Omental fat pad (tissue), 4 donors: Measurements from ENCODE around the gene SLC16A3. TPM values are rescaled to one million over a fixed set of nuclear protein-coding genes. Genes with fewer than 3 reads are reported as not detected.

Experiments
- ATAC-seq: fragments of 150-250 bp; one replicate; pipeline ENCODE4 v1.9.1; 2016; ENCODE audit warnings: mild to moderate bottlenecking, moderate library complexity; ENCODE audit not compliant: low FRiP score
- DNase-seq: peaks from one replicate; pipeline ENCODE4 v3.0.0-alpha.2; 2019; ENCODE audit warnings: low spot score
- CTCF ChIP-seq, 3 donors: fragments of 450-650 bp; IDR thresholded peaks; one replicate each; pipeline ENCODE4 v1.5.1; 2016 to 2017; ENCODE audit warnings: antibody characterized with exemption in 3 of 3, mild to moderate bottlenecking in 3 of 3, moderate library complexity in 2 of 3
- total RNA-seq, 4 donors: library from RNA; depleted of rRNA; stranded (reverse); fragments of >200 nt; gene quantifications; one replicate each; pipeline ENCODE4 v1.1.0, GENCODE V29; 2016

Gene SLC16A3
- total RNA-seq, 4 donors from 2014 or later = 25.1 to 68.0 (median 27.5) TPM

DNA sequence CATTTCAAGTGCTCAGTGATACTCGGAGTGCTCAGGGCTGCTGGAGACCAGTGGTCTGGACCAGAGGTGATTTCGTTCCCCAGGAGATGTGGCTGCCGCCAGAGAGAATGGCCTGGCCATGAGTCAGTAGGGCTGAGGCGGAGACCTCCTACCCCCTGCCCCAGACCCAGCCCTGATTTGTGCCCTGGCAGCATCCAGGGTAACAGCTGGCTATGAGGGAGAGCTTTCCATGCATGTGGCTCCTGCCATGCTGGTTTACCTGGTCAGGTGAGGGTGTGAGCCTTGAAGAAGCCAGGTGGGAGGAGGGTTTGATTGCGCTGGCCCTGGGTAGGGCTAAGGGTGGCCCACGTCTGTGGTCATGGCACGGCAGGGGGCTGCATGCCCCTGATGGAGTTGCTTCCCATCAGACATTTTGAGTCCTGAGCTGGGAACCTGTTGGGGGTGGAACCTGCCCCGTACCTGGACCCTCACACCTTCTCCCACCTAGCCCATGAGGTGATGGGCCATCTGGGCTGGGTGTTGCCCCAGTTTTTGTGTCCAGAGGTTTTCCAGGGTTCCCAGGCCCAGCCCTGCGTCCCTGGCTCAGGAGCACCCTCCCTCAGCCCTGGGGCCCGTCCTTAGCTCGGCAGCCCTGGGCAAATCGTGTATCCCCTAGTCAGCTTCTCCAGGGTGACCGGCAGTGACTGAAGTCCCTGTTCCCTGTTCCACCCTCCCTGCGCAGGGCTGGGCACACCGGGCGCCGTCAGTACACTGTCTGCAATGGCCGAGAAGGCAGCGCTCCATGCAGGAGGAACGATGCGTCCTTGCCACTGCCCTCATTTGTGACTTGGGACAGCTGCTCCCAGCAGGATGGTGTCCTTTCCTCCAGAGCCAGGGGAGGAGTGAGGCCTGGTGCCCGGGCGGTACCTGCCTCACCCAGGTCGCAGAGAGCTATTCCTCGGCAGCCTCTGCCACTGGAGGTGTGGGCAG lies 53.7 kb downstream of the SLC16A3 start:
- no peak for DNase-seq
- TF ChIP-seq CTCF (IDR thresholded peaks at IDR 0.05) = no peak
- peak; percentile 8 for ATAC-seq

DNA sequence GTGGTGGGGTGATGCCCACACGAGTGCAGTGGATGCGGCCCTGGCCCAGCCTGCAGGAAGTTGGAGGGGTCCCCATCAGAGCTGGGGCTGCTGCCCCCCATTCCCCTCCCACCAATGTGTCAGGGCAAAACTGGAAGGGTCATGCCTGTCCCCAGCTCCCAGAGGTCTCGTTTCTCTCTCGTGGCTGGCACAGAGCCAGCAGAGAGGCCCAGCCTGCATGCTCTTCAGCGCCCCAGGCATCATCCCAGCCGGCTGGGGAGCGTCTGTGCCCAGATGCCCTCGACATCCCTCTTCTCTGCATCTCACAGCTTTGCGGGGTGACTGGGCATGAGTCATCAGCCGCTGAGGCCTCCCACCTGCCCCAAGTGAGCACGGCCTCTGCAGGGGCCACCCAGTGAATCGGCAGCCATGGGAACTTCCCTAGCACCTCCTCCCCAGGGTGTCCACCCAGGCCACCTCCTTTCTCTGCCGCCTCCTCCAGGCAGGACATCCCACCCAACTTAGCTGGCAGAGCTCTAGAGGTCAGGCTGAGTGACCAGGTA lies 54.4 kb downstream of the SLC16A3 start:
- peak; percentile 6 for ATAC-seq
- no peak for TF ChIP-seq CTCF (IDR thresholded peaks at IDR 0.05)
- DNase-seq = no peak

DNA sequence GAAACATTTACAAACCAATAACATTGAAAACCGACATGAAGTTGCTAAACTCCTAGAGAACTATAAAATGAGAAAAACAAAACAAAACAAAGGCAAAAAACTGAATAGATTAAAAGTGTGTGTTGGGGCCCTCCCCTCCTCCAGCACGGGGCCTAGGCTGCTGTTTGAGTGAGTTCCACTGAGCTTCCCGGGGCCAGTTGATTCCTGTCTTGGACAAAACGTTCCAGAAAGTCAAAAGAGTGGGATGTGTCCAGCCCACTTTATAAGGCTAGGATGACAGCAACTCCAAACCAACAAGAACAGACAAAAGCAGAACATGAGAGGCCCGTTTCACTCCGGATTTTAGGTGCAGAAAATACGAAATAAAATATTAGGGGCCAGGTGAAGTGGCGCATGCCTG lies 56.3 kb downstream of the SLC16A3 start:
- ATAC-seq = no peak
- no peak for DNase-seq
- no peak for TF ChIP-seq CTCF (IDR thresholded peaks at IDR 0.05)

DNA sequence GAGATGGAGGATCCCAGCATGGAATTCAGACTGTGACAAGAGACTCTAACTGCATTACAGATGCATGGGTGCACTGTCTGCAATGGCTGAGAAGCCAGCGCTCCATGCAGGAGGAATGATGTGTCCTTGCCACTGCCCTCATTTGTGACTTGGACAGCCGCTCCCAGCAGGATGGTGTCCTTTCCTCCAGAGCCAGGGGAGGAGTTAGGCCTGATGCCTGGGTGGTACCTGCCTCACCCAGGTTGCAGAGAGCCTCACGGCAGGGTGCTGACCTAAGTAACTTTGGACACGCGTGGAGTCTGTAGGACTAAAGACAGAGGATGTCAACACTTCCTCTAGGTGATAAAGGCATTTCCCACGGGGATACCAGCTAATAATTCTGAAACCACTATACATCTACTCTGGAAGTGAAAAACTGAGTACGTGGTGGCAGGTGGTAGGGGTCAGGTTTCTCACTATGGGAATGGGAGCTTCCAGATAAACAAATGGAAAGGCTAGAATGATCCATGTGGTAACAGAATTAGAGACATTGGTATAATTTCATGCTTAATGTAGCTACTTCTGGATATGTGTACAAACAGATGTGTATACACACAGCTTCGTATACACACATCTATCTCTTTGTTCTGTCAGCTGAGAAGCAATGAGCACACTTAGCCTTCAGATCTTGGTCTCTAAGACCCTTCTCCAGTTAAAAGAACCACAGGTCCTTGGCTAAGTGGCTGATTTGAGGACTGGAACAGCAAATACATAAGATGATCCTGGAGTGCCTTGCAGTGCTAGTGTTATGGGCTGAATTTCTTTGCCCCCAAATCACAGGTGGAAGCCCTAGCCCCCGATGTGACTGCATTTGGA lies 58.4 kb downstream of the SLC16A3 start:
- DNase-seq (no peak), ATAC-seq (no peak)
- TF ChIP-seq CTCF (IDR thresholded peaks at IDR 0.05) = no peak

DNA sequence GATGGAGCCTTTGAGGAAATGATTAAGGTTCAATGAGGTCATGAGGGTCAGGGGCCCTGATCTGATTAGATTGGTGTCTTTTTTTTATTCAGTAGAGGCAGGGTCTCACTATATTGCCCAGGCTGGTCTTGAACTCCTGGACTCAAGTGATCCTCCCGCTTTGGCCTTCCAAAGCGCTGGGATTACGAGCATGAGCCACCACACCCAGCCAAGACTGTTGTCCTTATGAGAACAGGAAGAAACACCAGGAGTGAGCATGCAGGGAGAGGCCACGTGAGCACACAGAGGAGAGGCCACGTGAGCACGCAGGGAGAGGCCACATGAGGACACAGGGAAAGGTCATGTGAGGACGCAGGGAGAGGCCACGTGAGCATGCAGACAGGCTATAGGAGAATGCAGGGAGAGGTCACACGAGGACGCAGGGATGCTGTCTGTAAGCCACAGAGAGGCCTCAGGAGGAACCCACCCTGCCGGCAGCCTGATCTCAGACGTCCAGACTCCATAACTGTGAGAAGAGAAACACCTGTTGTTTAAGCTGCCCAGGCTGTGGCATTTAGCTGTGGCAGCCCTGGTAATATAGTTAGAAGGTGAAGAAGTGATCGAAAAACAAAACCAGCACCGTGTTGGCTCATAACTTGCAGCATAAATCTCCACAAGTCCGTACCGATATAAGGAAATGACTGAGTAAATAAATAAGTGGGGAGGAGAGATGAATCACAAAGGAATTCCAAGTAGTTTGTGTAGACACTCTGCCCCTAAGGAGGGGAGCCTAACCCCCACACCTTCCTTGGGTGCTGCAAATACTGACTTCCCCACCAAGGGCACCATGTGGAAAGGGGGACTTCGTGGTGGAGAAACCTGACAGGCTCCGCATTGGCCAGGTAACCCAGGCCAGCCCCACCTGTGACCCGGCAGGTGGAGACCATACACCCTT lies 59.3 kb downstream of the SLC16A3 start:
- DNase-seq (no peak), ATAC-seq (peak; percentile 7)
- no peak for TF ChIP-seq CTCF (IDR thresholded peaks at IDR 0.05)

Other genes with a start within 250 kb of the SLC16A3 start
- 10 to 100 TPM; 41.1 to 77.2 (median 59.8) TPM for gene CENPX, start 206.2 kb upstream of the SLC16A3 start, total RNA-seq
- 10 to 100 TPM in 1 of 4 donors, 1 to 10 TPM in 3; 4.7 to 12.3 (median 5.6) TPM for gene LRRC45, start 205.7 kb upstream of the SLC16A3 start, total RNA-seq
- 10 to 100 TPM in 3 of 4 donors, 1 to 10 TPM in 1; 7.9 to 25.1 (median 12.0) TPM for gene RAC3, start 197.4 kb upstream of the SLC16A3 start, total RNA-seq
- 100 to 1,000 TPM; 190 to 327 (median 225) TPM for gene DCXR, start 191.3 kb upstream of the SLC16A3 start, total RNA-seq
- 10 to 100 TPM; 20.2 to 51.3 (median 32.0) TPM for gene RFNG, start 177.2 kb upstream of the SLC16A3 start, total RNA-seq
- 10 to 100 TPM; 67.3 to 86.8 (median 81.4) TPM for gene GPS1, start 177.1 kb upstream of the SLC16A3 start, total RNA-seq
- gene DUS1L, start 163.2 kb upstream of the SLC16A3 start, total RNA-seq = 10 to 100 TPM; 58.1 to 90.3 (median 85.7) TPM
- gene FASN, start 130.8 kb upstream of the SLC16A3 start, total RNA-seq = 1,000 to 10,000 TPM in 1 of 4 donors, 100 to 1,000 TPM in 3; 313 to 1,522 (median 467) TPM
- gene CCDC57, start 16.2 kb upstream of the SLC16A3 start, total RNA-seq = 10 to 100 TPM; 14.8 to 32.0 (median 21.9) TPM
- 100 to 1,000 TPM in 2 of 4 donors, 10 to 100 TPM in 2; 54.7 to 117 (median 98.4) TPM for gene CSNK1D, start 44.7 kb downstream of the SLC16A3 start, total RNA-seq
- gene CD7, start 88.6 kb downstream of the SLC16A3 start, total RNA-seq = 1 to 10 TPM; 1.6 to 8.4 (median 4.2) TPM
- gene SECTM1, start 104.7 kb downstream of the SLC16A3 start, total RNA-seq = 10 to 100 TPM; 19.8 to 35.5 (median 30.7) TPM
- gene TEX19, start 130.2 kb downstream of the SLC16A3 start, total RNA-seq = not detected
- gene UTS2R, start 142.7 kb downstream of the SLC16A3 start, total RNA-seq = not detected
- 10 to 100 TPM; 29.1 to 66.4 (median 47.3) TPM for gene HEXD, start 189.3 kb downstream of the SLC16A3 start, total RNA-seq
- 10 to 100 TPM; 22.9 to 31.6 (median 28.6) TPM for gene OGFOD3, start 189.5 kb downstream of the SLC16A3 start, total RNA-seq
- gene CYBC1, start 221.7 kb downstream of the SLC16A3 start, total RNA-seq = 10 to 100 TPM; 43.8 to 74.6 (median 68.4) TPM
- 10 to 100 TPM; 31.8 to 48.7 (median 35.7) TPM for gene NARF, start 229.7 kb downstream of the SLC16A3 start, total RNA-seq